Neuronal stem cell (in vitro differentiated cells): ENCODE measurements around the gene PDE9A.

Experiments used
- DNase-seq: peaks from one replicate; pipeline ENCODE4 v3.0.0-alpha.2; 2013; ENCODE audit warnings: low spot score
- H2AFZ ChIP-seq: one replicate; pipeline ENCODE4 v1.6.1; 2013; ENCODE audit warnings: mild to moderate bottlenecking, low read length, inconsistent platforms
- H2AK5ac ChIP-seq: 2 replicates; pipeline ENCODE4 v1.6.1; 2013; ENCODE audit warnings: low read depth, mild to moderate bottlenecking, inconsistent platforms, low read length, moderate library complexity, mixed read lengths
- H2BK120ac ChIP-seq: 2 replicates; pipeline ENCODE4 v1.6.1; 2013; ENCODE audit warnings: low read depth, mild to moderate bottlenecking, inconsistent platforms, low read length, moderate library complexity, mixed read lengths
- H2BK12ac ChIP-seq: one replicate; pipeline ENCODE4 v1.6.1; 2013; ENCODE audit warnings: low read length, inconsistent platforms
- H2BK15ac ChIP-seq: 2 replicates; pipeline ENCODE4 v1.6.1; 2013; ENCODE audit warnings: mild to moderate bottlenecking, low read length, inconsistent platforms, mixed read lengths
- H2BK5ac ChIP-seq: one replicate; pipeline ENCODE4 v1.6.1; 2013; ENCODE audit warnings: inconsistent platforms, mild to moderate bottlenecking, low read length, moderate library complexity
- H3K14ac ChIP-seq: one replicate; pipeline ENCODE4 v1.6.1; 2013; ENCODE audit warnings: low read length, inconsistent platforms
- H3K18ac ChIP-seq: 2 replicates; pipeline ENCODE4 v1.6.1; 2013; ENCODE audit warnings: low read length, inconsistent platforms
- H3K23ac ChIP-seq: 2 replicates; pipeline ENCODE4 v1.6.1; 2013; ENCODE audit warnings: low read depth, mild to moderate bottlenecking, mixed read lengths, low read length, inconsistent platforms; ENCODE audit not compliant: poor library complexity
- H3K27ac ChIP-seq: replicated peaks from 3 replicates; pipeline ENCODE4 v1.5.1; 2013; ENCODE audit warnings: low read length, inconsistent platforms
- H3K27me3 ChIP-seq, 3 experiments: 2 replicates each; pipeline ENCODE4 v1.6.1; 2013; ENCODE audit warnings: low read length in 3 of 3, mild to moderate bottlenecking in 2 of 3, inconsistent platforms in 1 of 3, low read depth in 1 of 3, mixed read lengths in 1 of 3, moderate library complexity in 1 of 3; ENCODE audit not compliant: control insufficient read depth in 3 of 3, insufficient read depth in 3 of 3
- H3K36me3 ChIP-seq, 2 donors: replicated peaks in 1 of 2; 2 replicates each; pipeline ENCODE4 v1.6.1; 2013; ENCODE audit warnings: low read length in 2 of 2; ENCODE audit not compliant: control insufficient read depth in 2 of 2, insufficient read depth in 2 of 2
- H3K4ac ChIP-seq: 2 replicates; pipeline ENCODE4 v1.6.1; 2013; ENCODE audit warnings: inconsistent platforms, mild to moderate bottlenecking, low read length, moderate library complexity
- H3K4me1 ChIP-seq, 2 donors: 1 replicate in 1 of 2; 2 replicates in 1 of 2; pipeline ENCODE4 v1.6.1; 2013; ENCODE audit warnings: low read length in 2 of 2, low read depth in 1 of 2; ENCODE audit not compliant: control insufficient read depth in 2 of 2, insufficient read depth in 1 of 2
- H3K4me2 ChIP-seq: one replicate; pipeline ENCODE4 v1.6.1; 2013; ENCODE audit warnings: mild to moderate bottlenecking, low read length, inconsistent platforms; ENCODE audit not compliant: insufficient read depth, poor library complexity, severe bottlenecking
- H3K4me3 ChIP-seq, 2 donors: 2 replicates each; pipeline ENCODE4 v1.5.1; 2013; ENCODE audit warnings: low read length in 2 of 2, mild to moderate bottlenecking in 2 of 2, inconsistent platforms in 1 of 2, moderate library complexity in 1 of 2
- H3K79me1 ChIP-seq: one replicate; pipeline ENCODE4 v1.6.1; 2013; ENCODE audit warnings: low read depth, mild to moderate bottlenecking, inconsistent platforms, low read length, moderate library complexity
- H3K9ac ChIP-seq: one replicate; pipeline ENCODE4 v1.6.1; 2013; ENCODE audit warnings: mild to moderate bottlenecking, low read depth, low read length, inconsistent platforms; ENCODE audit not compliant: poor library complexity
- H3K9me3 ChIP-seq, 2 donors: replicated peaks in 1 of 2; 2 replicates each; pipeline versions ENCODE3 to v1.6.1; 2013; ENCODE audit warnings: low read length in 2 of 2, mild to moderate bottlenecking in 2 of 2, inconsistent platforms in 1 of 2, low read depth in 1 of 2, mixed read lengths in 1 of 2, moderate library complexity in 1 of 2; ENCODE audit not compliant: control insufficient read depth in 2 of 2, insufficient read depth in 1 of 2
- H4K8ac ChIP-seq: one replicate; pipeline ENCODE4 v1.6.1; 2013; ENCODE audit warnings: low read depth, mild to moderate bottlenecking, inconsistent platforms, low read length, moderate library complexity
- H4K91ac ChIP-seq: one replicate; pipeline ENCODE4 v1.6.1; 2013; ENCODE audit warnings: low read length, low read depth, mild to moderate bottlenecking, inconsistent platforms; ENCODE audit not compliant: poor library complexity
- WGBS, 2 donors: extraction: QIAGEN DNeasy Blood & Tissue Kit; methylation state at CpG; one replicate each; pipeline ENCODE4 v1.1.7; 2013; ENCODE audit warnings: missing lambda C conversion rate in 2 of 2, mixed read lengths in 1 of 2; ENCODE audit not compliant: insufficient read length in 2 of 2, insufficient replicate concordance in 1 of 2; ENCODE audit errors: extremely low coverage in 2 of 2; 5-methylcytosine and 5-hydroxymethylcytosine counted together

The PDE9A gene

DNA sequence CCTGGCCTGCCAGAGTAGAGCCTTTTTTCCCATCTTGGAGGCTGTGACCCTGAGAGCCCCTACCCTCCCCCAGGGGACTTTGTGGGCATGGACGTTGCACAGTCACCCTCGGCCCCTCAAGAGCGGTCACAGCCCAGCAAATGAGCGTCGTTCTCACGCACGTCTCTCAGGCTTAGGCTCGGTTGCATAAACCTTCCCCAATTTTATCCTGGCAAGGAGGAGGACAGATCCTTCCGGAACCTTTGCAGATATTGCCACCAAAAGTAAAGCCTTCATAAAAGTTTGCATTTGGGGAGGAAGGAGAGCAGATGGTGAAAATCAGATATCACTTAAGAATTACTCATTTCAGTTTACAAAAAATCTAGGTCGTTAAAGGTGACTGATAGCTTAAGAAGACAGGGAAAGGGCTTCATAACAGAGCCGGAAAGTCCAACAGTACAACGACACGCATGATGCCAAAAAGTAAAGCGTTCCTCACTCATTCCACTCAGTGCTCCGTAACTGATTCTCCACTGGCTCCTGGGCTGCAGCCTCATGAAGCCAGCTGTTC is 29.3 kb downstream of the PDE9A start:
- H4K8ac ChIP-seq: no peak overlapping the region
- peaks cover 0 to 5% of the 10 kb centered on the region in 2 donors for H3K9me3 ChIP-seq
- no peak overlapping the region for H4K91ac ChIP-seq
- H3K9ac ChIP-seq: no peak overlapping the region
- no peak overlapping the region for H3K27ac ChIP-seq
- H3K36me3 ChIP-seq: peaks cover 14 to 15% of the 10 kb centered on the region in 2 donors
- H3K4me3 ChIP-seq: no peak overlapping the region
- H2BK12ac ChIP-seq: no peak overlapping the region
- H3K18ac ChIP-seq: no peak overlapping the region
- no peaks in the 10 kb centered on the region for H3K4me1 ChIP-seq
- WGBS, 2 donors: no CpG with 5 or more reads among the region's 15 CpGs
- H3K23ac ChIP-seq: no peak overlapping the region
- no peak for DNase-seq
- H3K14ac ChIP-seq: no peak overlapping the region
- no peak overlapping the region for H2AK5ac ChIP-seq
- no peaks in the 10 kb centered on the region for H3K27me3 ChIP-seq
- no peak overlapping the region for H2BK15ac ChIP-seq
- H2BK120ac ChIP-seq: no peak overlapping the region
- H3K79me1 ChIP-seq: peaks cover 2% of the 10 kb centered on the region
- no peak overlapping the region for H2BK5ac ChIP-seq
- no peak overlapping the region for H3K4me2 ChIP-seq
- H3K4ac ChIP-seq: no peak overlapping the region
- no peak overlapping the region for H2AFZ ChIP-seq

DNA sequence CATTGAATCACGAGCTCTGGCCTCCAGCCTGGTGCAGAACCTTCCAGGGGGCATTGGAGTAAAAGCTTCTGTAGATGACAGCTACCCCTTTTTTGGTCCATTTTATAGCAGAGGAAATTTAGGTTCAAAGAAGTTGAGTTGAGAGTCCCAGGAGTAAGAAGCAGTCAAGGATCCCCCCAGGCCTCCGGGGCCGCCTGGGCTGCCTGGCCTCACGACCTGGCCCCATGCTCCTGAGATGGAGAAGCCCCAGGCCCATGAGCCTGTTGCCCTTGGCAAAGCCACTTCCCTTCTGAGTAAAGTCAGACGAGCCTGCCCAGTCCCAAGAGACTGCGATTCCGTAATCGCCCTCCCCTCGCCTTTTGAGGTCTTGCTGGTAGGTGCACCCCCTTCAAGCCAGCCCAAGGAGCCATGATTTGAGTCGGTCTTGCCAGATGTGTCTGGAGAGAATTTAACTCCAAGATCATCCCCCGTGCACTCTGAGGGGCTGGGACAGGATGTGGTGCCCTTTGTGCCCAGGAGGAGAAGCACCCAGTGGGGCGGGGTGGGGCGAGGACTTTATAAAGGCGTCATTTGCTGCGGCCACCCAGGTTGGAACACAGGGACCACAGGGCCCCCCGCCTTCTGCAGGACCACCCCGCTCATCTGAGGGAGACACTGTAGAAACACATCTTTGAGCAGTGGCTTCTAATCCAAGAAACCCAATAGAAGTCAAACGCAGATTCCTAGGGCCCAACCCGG is 30.1 kb downstream of the PDE9A start:
- Histone ChIP-seq H2BK120ac (no peak overlapping the region), H2BK12ac (no peak overlapping the region), H2BK5ac (no peak overlapping the region), H3K27me3 (no peaks in the 10 kb centered on the region), H3K4me3 (peak overlapping the region in 1 of 2 donors; percentile 25), H3K18ac (no peak overlapping the region), H3K9me3 (peaks cover 0 to 5% of the 10 kb centered on the region in 2 donors), H2BK15ac (no peak overlapping the region), H4K91ac (no peak overlapping the region), H3K4me1 (no peaks in the 10 kb centered on the region), H3K9ac (no peak overlapping the region), H3K23ac (no peak overlapping the region), H3K36me3 (peaks cover 19 to 21% of the 10 kb centered on the region in 2 donors), H3K79me1 (peaks cover 2% of the 10 kb centered on the region), H4K8ac (no peak overlapping the region), H3K27ac (no peak overlapping the region), H3K4me2 (no peak overlapping the region), H2AFZ (no peak overlapping the region), H3K14ac (no peak overlapping the region), H2AK5ac (no peak overlapping the region), H3K4ac (no peak overlapping the region)
- no CpG with 5 or more reads among the region's 19 CpGs for WGBS, 2 donors
- DNase-seq: no peak

DNA sequence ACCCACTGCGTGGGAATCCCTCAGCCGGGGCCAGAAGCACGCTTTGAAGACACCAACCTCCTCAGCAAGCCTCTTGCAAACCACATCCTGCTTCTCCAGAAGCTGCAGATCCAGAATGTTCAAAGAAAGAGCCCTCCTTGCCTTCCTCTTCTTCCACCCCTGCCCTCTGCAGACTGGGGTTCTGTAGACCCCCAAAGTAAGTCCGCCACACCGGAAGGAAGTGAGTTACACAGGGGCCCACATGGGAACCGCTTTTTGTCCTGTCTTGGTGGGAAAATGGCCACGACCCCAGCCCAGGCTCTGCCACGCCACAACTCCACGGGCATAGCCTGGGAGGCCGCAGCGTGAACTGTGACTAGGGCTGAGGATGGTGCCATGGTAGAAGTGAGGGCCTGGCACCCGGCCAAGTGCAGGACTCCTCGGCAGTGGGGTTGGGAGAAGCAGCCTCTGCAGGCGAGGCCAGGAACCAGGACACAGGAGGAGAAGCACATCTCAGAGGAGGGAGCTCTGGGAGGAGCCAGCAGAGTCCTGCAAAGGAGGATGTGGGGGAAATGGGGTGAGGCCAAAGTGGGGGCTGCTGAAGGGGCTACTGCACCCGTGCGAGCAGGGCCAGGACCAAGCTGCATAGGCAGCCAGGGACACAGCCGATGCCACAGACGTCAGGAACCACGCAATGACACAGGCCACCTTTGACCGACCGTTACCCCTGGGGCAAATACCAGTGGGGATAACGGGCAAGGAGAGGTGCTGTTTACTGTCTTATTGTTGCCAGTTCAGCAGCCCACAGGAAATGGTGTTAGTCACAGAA is 30.9 kb downstream of the PDE9A start:
- no peak overlapping the region for H3K27ac ChIP-seq
- no peak overlapping the region for H3K14ac ChIP-seq
- no peaks in the 10 kb centered on the region for H3K27me3 ChIP-seq
- H3K4me1 ChIP-seq: no peaks in the 10 kb centered on the region
- H2BK15ac ChIP-seq: no peak overlapping the region
- no peak overlapping the region for H4K8ac ChIP-seq
- H3K9ac ChIP-seq: no peak overlapping the region
- no peak overlapping the region for H2AK5ac ChIP-seq
- H3K4me3 ChIP-seq: no peak overlapping the region
- WGBS, 2 donors: no CpG with 5 or more reads among the region's 22 CpGs
- H3K79me1 ChIP-seq: peaks cover 2% of the 10 kb centered on the region
- H3K18ac ChIP-seq: peak overlapping the region; percentile 19
- H3K36me3 ChIP-seq: peaks cover 23 to 24% of the 10 kb centered on the region in 2 donors
- no peak overlapping the region for H4K91ac ChIP-seq
- no peak overlapping the region for H2AFZ ChIP-seq
- H3K4ac ChIP-seq: no peak overlapping the region
- no peak for DNase-seq
- no peak overlapping the region for H3K4me2 ChIP-seq
- peaks cover 0 to 5% of the 10 kb centered on the region in 2 donors for H3K9me3 ChIP-seq
- H2BK12ac ChIP-seq: no peak overlapping the region
- H2BK120ac ChIP-seq: no peak overlapping the region
- H2BK5ac ChIP-seq: no peak overlapping the region
- peak overlapping the region; percentile 61 for H3K23ac ChIP-seq

DNA sequence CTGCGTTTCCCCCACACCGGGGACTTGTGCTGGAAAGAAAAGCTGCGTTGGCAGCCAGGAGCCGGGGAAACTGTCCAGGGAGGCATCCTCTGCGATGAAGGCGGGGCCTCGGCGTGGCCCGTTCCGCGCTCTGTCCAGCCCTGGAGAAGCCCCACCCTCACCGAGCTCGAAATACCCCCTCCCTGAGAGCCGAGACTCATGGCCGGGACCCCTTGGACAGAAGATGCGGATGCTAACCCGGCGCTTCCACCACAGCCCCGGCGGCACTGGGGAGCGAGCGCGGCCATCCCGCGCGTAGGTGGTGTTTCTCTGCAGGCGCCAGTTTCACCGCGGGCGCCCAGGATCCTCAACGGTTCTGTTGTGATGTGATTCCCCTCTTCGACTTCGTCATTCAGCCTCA is 31.6 kb downstream of the PDE9A start:
- peaks cover 2% of the 10 kb centered on the region for H3K79me1 ChIP-seq
- no peak overlapping the region for H3K14ac ChIP-seq
- H3K23ac ChIP-seq: no peak overlapping the region
- no peak overlapping the region for H3K27ac ChIP-seq
- no peaks in the 10 kb centered on the region for H3K27me3 ChIP-seq
- no peaks in the 10 kb centered on the region for H3K4me1 ChIP-seq
- H2BK5ac ChIP-seq: no peak overlapping the region
- no peak overlapping the region for H2AK5ac ChIP-seq
- no CpG with 5 or more reads among the region's 33 CpGs for WGBS, 2 donors
- H3K4me3 ChIP-seq: no peak overlapping the region
- no peak overlapping the region for H3K4ac ChIP-seq
- peaks cover 28 to 29% of the 10 kb centered on the region in 2 donors for H3K36me3 ChIP-seq
- H3K9me3 ChIP-seq: peaks cover 0 to 5% of the 10 kb centered on the region in 2 donors
- H3K4me2 ChIP-seq: no peak overlapping the region
- H2AFZ ChIP-seq: no peak overlapping the region
- no peak overlapping the region for H3K18ac ChIP-seq
- no peak for DNase-seq
- no peak overlapping the region for H3K9ac ChIP-seq
- H4K8ac ChIP-seq: no peak overlapping the region
- no peak overlapping the region for H4K91ac ChIP-seq
- no peak overlapping the region for H2BK12ac ChIP-seq
- H2BK120ac ChIP-seq: no peak overlapping the region
- H2BK15ac ChIP-seq: no peak overlapping the region
